Large intestine (tissue), 3 donors: ENCODE results near the gene MAPRE3. TPM values are rescaled to one million over a fixed set of nuclear protein-coding genes. Genes with fewer than 3 reads are reported as not detected.

Source experiments
- DNase-seq, 2 donors: peaks; one replicate each; pipeline versions ENCODE4 v3.0.0 to v3.0.0-alpha.2; 2013
- H3K27ac ChIP-seq: one replicate; pipeline ENCODE4 v1.5.1; 2013; ENCODE audit warnings: low read length
- H3K27me3 ChIP-seq: 2 replicates; pipeline ENCODE4 v1.6.1; 2013; ENCODE audit warnings: low read length; ENCODE audit not compliant: control insufficient read depth, insufficient read depth
- H3K36me3 ChIP-seq: 2 replicates; pipeline ENCODE4 v1.6.1; 2013; ENCODE audit warnings: low read length; ENCODE audit not compliant: control insufficient read depth, insufficient read depth
- H3K4me1 ChIP-seq: one replicate; pipeline ENCODE4 v1.6.1; 2013; ENCODE audit warnings: low read length; ENCODE audit not compliant: control insufficient read depth, insufficient read depth
- H3K4me3 ChIP-seq: one replicate; pipeline ENCODE4 v1.5.1; 2013; ENCODE audit warnings: low read length
- H3K9me3 ChIP-seq: one replicate; pipeline ENCODE4 v1.6.1; 2013; ENCODE audit warnings: mild to moderate bottlenecking, low read depth, low read length, moderate library complexity; ENCODE audit not compliant: control insufficient read depth
- WGBS: methylation state at CpG from one replicate; pipeline ENCODE4 v1.1.5; 2013; ENCODE audit warnings: low lambda C conversion rate; ENCODE audit not compliant: insufficient coverage; 5-methylcytosine and 5-hydroxymethylcytosine counted together
- polyA plus RNA-seq: library from polyadenylated mRNA; unstranded; fragments of 120-200 nt; gene quantifications from one replicate; pipeline ENCODE4 v1.2.1, GENCODE V29; 2013

The MAPRE3 gene
- polyA plus RNA-seq, 1 donor = 20.7 TPM

GRCh38 chr2:26998323-26998722, 27.9 kb downstream of the MAPRE3 start:
- no peaks in the 10 kb centered on the region for H3K9me3 ChIP-seq
- WGBS = no CpG with 5 or more reads among the region's 1 CpG

GRCh38 chr2:27000228-27000627, 29.8 kb downstream of the MAPRE3 start:
- no peak overlapping the region for H3K27ac ChIP-seq
- no peaks in the 10 kb centered on the region for H3K9me3 ChIP-seq
- H3K27me3 ChIP-seq = peaks cover 2% of the 10 kb centered on the region
- DNase-seq = no peak
- no peaks in the 10 kb centered on the region for H3K4me1 ChIP-seq
- H3K36me3 ChIP-seq = no peaks in the 10 kb centered on the region
- H3K4me3 ChIP-seq = no peak overlapping the region
- WGBS = 64% methylated on average over 2 of the region's 4 CpGs

More at GRCh38 chr2:26998323-26998722, 27.9 kb downstream of the MAPRE3 start:
- Histone ChIP-seq H3K36me3 (no peaks in the 10 kb centered on the region), H3K27ac (no peak overlapping the region), H3K4me3 (no peak overlapping the region), H3K27me3 (peaks cover 2% of the 10 kb centered on the region), H3K4me1 (no peaks in the 10 kb centered on the region)
- no peak for DNase-seq

DNA sequence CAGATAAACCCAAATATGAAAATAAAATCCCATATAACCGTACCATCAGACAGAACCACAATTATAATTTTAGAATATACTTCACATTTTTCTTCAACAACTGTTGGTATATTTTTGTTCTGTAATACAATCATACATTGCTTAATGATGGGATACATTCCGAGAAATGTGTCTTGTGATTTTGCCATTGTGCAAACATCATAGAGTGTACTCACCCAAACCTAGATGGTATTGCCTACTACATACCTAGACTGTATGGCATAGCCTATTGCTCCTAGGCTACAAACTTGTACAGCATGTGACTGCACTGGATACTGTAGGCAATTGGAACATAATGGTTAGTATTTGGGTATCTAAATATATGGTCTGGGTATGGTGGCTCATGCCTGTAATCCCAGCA, 30.6 kb downstream of the MAPRE3 start:
- H3K36me3 ChIP-seq = no peaks in the 10 kb centered on the region
- no peak for DNase-seq
- no peaks in the 10 kb centered on the region for H3K9me3 ChIP-seq
- no peak overlapping the region for H3K4me3 ChIP-seq
- no peaks in the 10 kb centered on the region for H3K4me1 ChIP-seq
- H3K27ac ChIP-seq = no peak overlapping the region
- H3K27me3 ChIP-seq = peaks cover 2% of the 10 kb centered on the region
- WGBS = 85% methylated on average over 2 of the region's 2 CpGs

DNA sequence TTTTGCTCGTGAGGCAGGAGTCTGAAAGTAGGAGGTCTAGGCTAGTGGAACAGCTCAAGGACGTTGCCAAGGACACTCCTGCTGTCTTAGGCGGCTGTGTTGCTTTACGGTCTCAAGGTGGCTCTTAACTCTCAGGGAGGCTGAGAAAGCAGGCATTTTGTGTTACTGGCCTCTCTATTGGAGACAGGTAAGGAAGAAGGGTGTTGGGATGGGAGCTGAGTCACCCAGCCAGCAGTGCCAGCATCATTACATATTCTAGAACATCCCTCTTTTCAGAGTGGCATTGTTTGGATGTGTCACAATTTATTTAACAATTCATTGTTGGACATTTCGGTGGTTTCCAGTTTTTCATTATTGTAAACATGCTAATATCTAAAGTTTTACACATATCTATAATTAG, 31.5 kb downstream of the MAPRE3 start:
- Histone ChIP-seq H3K27me3 (peaks cover 2% of the 10 kb centered on the region), H3K4me3 (no peak overlapping the region), H3K36me3 (no peaks in the 10 kb centered on the region), H3K27ac (no peak overlapping the region), H3K9me3 (no peaks in the 10 kb centered on the region), H3K4me1 (no peaks in the 10 kb centered on the region)
- no peak for DNase-seq
- 100% methylated on average over 1 of the region's 5 CpGs for WGBS

DNA sequence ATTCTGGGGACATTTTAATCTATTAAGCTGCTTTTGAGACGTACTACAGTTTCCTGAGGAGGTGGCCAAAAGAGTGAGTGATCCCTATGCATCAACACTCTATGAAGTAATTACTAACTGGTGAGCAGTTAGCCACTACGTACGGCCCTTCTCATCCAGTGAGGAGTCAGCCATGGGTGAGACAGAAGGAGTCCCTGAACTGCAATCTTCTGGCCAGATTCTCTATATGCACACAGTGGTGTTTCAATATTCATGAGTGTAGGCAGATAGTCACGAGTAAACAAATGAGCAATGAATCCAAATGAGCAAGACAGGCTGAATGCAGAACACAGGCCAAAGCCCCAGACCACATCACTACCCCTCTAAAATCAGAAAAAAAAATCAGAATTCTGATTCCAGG, 32.6 kb downstream of the MAPRE3 start:
- no peak for DNase-seq
- Histone ChIP-seq H3K27ac (no peak overlapping the region), H3K9me3 (no peaks in the 10 kb centered on the region), H3K4me3 (no peak overlapping the region), H3K27me3 (peaks cover 2% of the 10 kb centered on the region), H3K4me1 (peaks cover 3% of the 10 kb centered on the region), H3K36me3 (no peaks in the 10 kb centered on the region)
- WGBS = no CpG with 5 or more reads among the region's 4 CpGs

- no peak for DNase-seq
- Histone ChIP-seq H3K36me3 (no peaks in the 10 kb centered on the region), H3K4me3 (no peak overlapping the region), H3K27ac (no peak overlapping the region), H3K27me3 (no peaks in the 10 kb centered on the region), H3K4me1 (peaks cover 3% of the 10 kb centered on the region), H3K9me3 (no peaks in the 10 kb centered on the region)
- WGBS = 93% methylated on average over 3 of the region's 9 CpGs
Observed at GRCh38 chr2:27003857-27004256, 33.4 kb downstream of the MAPRE3 start.

DNA sequence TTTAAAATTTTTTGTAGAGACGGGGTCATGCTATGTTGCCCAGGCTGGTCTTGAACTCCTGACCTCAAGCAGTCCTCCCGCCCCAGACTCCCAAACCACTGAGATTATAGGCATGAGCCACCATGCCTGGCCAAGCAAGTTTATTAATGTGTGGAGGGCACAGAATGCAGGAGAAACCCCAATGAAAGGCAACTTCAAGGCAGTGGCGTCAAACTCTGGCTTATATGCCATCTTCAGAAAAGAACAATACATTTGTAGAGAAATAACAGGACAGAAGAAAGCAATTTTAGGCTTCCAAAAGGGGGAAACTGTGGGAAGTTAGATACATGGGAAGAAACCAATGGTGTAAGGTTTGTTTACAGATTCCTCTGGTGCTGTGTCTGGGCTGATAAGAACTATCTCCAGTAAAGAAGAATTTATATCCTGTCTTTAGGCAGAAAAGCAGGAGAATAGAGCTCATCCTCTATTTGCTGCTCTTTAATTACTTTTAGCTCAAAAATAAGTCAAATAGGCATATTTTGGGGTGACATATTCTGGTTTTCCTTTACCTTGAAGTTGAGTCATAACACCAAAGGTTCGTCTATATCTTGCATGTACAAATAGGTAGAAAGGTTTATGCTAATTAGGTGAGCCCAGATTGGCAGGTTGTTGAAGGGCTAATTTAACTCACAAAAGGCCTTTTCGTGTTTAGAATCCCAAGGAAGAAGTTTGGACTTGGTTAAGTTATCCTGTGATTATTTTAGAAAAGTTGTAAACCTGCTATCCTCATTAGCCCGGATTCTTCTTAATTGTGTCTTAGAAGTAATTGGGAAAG, 36.4 kb downstream of the MAPRE3 start:
- no peak for DNase-seq
- Histone ChIP-seq H3K27ac (no peak overlapping the region), H3K4me1 (peaks cover 3% of the 10 kb centered on the region), H3K27me3 (no peaks in the 10 kb centered on the region), H3K4me3 (no peak overlapping the region), H3K9me3 (no peaks in the 10 kb centered on the region), H3K36me3 (no peaks in the 10 kb centered on the region)
- 39% methylated on average over 2 of the region's 6 CpGs for WGBS

DNA sequence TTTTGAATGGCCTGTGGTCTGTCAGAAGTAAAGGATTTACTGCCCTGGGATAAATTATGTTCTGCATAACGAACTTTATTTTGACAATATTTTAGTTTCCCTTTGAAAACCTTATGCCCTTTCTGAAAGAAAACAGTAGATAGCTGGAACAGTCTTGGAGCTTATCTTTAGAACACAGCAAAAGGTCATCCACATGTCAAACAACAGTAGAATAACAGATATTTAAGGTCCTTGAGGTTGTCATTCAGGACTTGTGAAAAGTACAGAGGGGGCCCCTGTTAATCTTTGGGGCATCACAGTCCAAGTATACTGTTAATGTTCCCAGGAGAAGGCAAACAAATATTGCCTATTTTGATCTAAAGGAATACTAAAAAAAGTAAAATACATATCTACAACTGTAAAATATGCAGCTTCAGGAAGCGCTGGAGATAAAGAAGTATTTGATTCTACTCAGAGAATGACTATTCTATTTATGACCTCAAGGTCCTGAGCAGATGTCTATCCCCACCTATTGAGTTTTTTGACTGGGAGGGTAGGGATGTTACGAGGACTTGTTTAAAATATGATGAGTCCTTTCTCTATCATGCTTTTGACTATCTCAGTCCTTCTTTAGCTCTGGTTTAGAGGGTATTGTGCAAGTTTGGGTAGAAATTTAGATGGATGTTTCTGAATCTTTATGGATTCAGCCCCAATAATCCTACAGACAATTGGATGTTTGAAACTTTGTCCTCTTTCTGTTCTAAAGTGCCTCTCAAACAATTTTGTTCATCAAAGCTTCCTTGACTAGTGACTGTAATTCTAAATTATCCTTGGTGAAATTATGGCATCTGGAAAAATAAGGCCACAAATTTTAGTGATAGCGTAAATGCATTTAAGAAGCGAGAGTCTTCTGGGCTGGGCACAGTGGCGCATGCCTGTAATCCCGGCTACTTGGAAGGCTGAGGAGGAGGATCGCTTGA, 37.3 kb downstream of the MAPRE3 start:
- Histone ChIP-seq H3K4me3 (no peak overlapping the region), H3K27me3 (no peaks in the 10 kb centered on the region), H3K36me3 (no peaks in the 10 kb centered on the region), H3K27ac (no peak overlapping the region), H3K4me1 (peaks cover 3% of the 10 kb centered on the region), H3K9me3 (no peaks in the 10 kb centered on the region)
- no peak for DNase-seq
- 67% methylated on average over 1 of the region's 8 CpGs for WGBS

- H3K36me3 ChIP-seq = no peaks in the 10 kb centered on the region
- no peak for DNase-seq
- no peak overlapping the region for H3K4me3 ChIP-seq
- 92% methylated on average over 4 of the region's 4 CpGs for WGBS
- H3K9me3 ChIP-seq = no peaks in the 10 kb centered on the region
- H3K4me1 ChIP-seq = peaks cover 3% of the 10 kb centered on the region
- H3K27me3 ChIP-seq = no peaks in the 10 kb centered on the region
- H3K27ac ChIP-seq = no peak overlapping the region
Observed at GRCh38 chr2:27008678-27009077, 38.2 kb downstream of the MAPRE3 start.

- no peak overlapping the region for H3K27ac ChIP-seq
- no peaks in the 10 kb centered on the region for H3K9me3 ChIP-seq
- no peak for DNase-seq
- H3K36me3 ChIP-seq = no peaks in the 10 kb centered on the region
- no peaks in the 10 kb centered on the region for H3K27me3 ChIP-seq
- no peak overlapping the region for H3K4me3 ChIP-seq
- peaks cover 3% of the 10 kb centered on the region for H3K4me1 ChIP-seq
Observed at GRCh38 chr2:27009083-27009482, 38.6 kb downstream of the MAPRE3 start.
